PC-3 (cell line): Measurements from ENCODE around the gene TBC1D9.

ENCODE experiments used
- CTCF ChIP-seq: fragments of 300-600 bp; sonication (generic); conservative IDR thresholded peaks from 2 replicates; pipeline ENCODE4 v1.5.1; 2017; ENCODE audit warnings: antibody characterized with exemption, low read depth, mild to moderate bottlenecking, low read length
- EZH2 ChIP-seq: fragments of 300-600 bp; sonication (generic); IDR thresholded peaks from one replicate; pipeline ENCODE4 v1.6.1; 2017; ENCODE audit warnings: antibody characterized with exemption, mild to moderate bottlenecking, low read length; ENCODE audit not compliant: unreplicated experiment

GRCh38 chr4:140800666-140801065, 44.5 kb upstream of the TBC1D9 start:
- TF ChIP-seq CTCF (no peak), EZH2 (no peak)
